CD4-positive, alpha-beta T cell treated with Interleukin-4 for 4 hours (primary cell): ENCODE measurements around the gene WDR31.

Source experiments
- DNase-seq: peaks from one replicate; pipeline ENCODE4 v3.0.0-alpha.2; 2020

The WDR31 gene

GRCh38 chr9:113293285-113293878 lies 46.7 kb downstream of the WDR31 start:
- no peak for DNase-seq

DNA sequence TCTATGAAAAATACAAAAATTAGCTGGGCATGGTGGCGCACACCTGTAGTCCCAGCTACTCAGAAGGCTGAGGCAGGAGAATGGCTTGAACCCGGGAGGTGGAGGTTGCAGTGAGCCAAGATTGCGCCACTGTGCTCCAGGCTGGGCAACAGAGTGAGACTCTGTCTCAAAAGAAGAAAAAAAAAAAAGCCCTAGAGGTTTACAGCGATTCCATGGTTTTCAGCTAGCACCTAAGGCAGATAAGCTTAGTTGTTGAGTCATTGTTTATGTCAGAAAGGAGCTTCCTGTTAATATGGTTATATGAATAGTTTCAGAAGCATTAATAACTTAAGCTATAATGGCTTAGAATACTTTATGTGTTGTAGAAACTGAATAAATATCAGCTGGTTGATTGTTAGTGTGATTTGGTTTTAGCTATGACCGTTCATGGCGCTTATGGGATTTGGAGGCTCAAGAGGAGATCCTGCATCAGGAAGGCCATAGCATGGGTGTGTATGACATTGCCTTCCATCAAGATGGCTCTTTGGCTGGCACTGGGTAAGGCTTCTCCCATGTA lies 49.9 kb downstream of the WDR31 start:
- DNase-seq, result no peak

DNA sequence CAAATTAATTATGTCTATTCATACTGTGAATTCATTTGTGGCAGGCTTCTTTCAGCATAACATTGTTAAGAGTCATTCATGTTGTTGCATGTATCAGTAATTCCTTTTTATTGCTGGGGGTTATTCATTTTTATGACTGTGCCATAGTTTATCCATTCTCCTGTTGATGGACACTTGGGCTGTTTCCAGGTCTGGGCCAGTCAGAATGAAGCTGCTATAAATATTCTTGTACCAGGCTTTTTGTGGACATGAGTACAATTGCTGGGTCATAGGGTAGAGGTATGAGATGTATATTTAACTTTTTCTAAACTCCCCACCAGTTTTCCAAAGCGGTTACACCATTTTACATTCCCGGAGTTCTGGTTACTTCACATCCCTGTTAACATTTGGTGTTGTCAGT lies 51.0 kb downstream of the WDR31 start:
- DNase-seq, result no peak

DNA sequence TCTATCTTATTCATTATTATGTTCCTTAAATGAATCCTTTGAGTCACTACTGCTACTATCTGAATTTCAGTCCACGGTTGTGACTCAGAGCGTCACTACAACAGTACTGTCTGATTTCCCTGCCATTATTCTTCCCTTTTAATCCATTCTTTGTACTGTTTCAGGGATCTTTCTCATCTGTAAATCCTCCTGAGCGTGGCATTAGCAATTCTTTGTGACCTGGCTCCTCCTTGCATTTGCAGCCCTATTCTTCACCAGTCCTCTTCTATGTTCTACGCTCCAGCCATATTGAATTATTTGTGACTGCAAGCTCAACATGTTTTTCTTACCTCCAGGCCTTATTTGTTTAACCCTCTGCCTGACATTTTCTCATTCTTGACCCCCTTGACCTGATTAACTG lies 58.7 kb downstream of the WDR31 start:
- no peak for DNase-seq

DNA sequence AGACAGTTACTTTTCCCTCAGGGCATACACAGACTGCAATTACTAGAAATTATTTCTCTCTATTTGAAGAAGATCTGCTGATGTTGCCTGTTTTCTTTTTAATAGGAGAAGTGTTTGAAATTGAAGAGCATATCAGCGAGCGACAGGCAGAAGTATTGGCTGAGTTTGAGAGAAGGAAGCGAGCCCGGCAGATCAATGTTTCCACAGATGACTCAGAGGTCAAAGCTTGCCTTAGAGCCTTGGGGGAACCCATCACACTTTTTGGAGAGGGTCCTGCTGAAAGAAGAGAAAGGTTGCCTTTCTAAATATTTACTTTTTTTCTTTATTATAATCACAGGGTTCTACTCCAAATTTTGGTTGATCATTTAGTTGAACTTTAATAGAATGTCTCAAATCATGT lies 61.2 kb downstream of the WDR31 start:
- no peak for DNase-seq

DNA sequence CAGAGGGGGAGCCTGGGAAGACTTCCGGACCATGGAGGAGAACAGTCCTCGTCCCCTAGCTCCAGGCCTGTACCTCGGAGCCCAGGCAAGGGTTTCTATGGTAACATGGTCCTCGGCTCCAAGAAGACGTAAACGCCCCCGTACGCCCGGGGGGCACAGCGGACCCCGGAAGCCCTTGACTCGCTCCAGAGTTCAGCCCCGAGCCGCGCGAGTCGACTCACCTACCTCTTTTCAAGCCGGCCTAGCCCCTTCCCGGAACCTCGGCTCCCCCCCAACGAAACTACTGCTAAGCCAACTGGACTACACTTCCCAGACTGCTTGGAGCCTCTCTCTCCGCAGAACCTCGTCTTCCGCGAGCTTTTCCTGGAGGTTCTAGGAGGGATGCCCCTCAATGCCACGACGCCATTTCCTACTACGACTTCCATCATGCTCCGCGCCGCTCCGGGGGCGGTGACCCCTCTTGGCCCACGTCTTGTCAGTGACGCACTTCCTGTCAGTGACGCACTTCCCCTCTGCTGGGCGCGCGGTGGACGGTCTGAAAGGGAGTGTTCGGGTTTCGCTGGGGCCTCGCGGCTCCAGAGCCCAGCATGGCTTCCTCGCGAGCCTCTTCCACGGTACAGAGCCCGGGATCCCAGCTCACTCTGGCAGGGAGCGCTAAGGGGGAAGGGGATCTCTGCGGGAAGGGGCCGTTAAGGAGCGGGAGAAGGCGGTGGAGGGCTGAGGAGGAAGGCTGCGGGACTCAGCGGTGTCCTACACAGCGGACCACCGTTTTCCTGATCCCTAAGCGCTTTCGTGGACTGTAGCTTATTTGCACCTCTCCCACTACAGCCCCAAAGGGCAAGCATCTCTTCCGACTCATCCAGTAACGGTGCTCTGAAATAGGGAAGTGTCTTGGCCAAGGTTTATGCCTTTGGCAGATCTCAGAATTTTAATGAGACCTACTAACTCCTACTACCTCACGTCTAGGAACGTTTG lies 64.6 kb downstream of the WDR31 start, which contains the start of the genes CDC26 and PRPF4:
CDC26 (minus strand) TSS at position 416 of the 975 bp plus-strand sequence. CDS start 3,065 bp downstream, outside the sequence.
PRPF4 (plus strand) TSS at position 502 of the 975 bp plus-strand sequence; CDS start at position 588, 86 bp downstream.
- peak; percentile 94 for DNase-seq

GRCh38 chr9:113274474-113275156 lies 65.5 kb downstream of the WDR31 start:
- peak; percentile 72 for DNase-seq

GRCh38 chr9:113269871-113270270 lies 70.2 kb downstream of the WDR31 start:
- DNase-seq, result no peak

DNA sequence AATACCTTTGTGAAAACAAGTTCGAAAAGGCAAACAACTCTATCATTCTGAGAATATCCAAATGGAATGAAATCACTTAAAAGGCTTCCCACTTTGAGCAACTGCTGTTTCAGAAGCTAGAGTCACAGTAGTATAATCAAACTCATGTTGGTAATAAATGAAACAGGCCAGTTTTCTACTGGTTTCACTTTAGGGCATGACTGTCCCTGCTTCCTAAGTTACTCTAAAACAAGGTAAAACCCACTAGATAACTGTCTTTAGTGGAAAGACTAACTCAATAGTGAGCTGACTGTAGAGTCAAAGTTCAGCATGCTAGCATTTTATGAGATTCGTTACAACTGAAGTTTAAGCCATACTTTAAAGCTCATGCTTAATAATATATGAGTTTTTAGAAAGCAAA lies 70.7 kb downstream of the WDR31 start:
- DNase-seq, result no peak

GRCh38 chr9:113267911-113268566 lies 72.0 kb downstream of the WDR31 start:
- DNase-seq, result no peak

DNA sequence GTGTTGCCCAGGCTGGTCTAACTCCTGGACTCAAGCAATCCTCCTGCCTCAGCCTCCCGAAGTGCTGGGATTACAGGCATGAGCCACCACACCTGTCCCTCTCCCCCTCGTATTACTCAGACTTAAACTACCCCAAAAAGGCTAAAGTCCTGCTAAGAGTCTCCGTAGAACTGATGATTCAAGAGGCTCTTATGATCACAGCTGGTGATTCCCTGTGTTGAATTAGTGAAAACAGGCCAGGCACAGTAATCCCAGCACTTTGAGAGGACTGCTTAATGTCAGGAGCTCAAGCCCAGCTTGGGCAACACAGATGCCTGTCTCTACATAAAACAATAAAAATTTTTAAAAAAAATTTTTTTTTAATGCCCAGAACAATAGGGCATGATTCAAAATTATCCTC lies 73.9 kb downstream of the WDR31 start:
- DNase-seq, result no peak
